Measurements from ENCODE around the gene GRK5. TPM values are rescaled to one million over a fixed set of nuclear protein-coding genes. Genes with fewer than 3 reads are reported as not detected.

GRK5 gene
- total RNA-seq, 1 experiment from 2014 or later, result 1.2 TPM

DNA sequence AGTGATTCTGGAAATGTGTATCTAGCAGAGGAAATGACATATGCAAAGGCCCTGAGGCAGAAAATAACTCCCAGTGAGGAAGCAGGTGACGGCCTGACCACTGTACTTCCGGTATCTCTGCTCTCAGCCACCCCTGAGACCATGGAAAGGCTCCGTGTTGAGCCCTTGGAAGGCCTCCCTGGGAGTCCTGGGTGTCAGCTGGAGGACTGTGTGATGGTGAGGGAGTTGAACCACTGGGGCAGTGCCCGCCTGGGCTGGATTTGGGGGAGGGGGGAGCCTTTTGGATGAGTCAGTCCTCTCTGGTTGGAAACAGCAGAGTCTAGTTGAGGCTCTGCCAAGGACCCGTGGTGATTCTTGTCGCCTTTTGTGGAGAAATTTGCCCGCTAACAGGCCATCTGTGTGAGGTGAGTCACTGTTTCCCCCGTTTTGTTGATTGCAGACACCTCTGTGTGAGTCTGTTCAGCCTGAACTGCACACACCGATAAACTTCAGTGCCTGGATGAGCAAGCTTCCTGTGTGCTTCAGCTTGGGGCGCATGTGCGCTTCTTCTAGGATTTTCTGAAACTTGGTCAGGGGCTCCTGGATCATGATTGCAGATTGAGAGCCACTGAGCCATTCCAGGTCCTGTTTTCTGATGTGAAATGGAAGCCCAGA is 98.6 kb downstream of the GRK5 start:
- no peaks in the 10 kb centered on the region for H3K79me2 ChIP-seq (ENCODE audit: insufficient read depth, low read length)
- no peak overlapping the region for H3K9ac ChIP-seq (ENCODE audit: extremely low read depth, insufficient read length, low read length)
- no peak overlapping the region for H2BK12ac ChIP-seq (ENCODE audit: insufficient read length, low read depth, low read length)
- no peak overlapping the region for H3K27ac ChIP-seq (ENCODE audit: insufficient read length, low read depth, low read length)
- no peak overlapping the region for H2AK5ac ChIP-seq (ENCODE audit: insufficient read length, low read length)
- H2BK15ac ChIP-seq (ENCODE audit: low read depth, low read length), result no peak overlapping the region
- no peak overlapping the region for H3K18ac ChIP-seq (ENCODE audit: insufficient read length, low read depth, low read length)
- H3K4me1 ChIP-seq (ENCODE audit: insufficient read depth, low read length), result no peaks in the 10 kb centered on the region
- no peak overlapping the region for H3K56ac ChIP-seq (ENCODE audit: insufficient read length, low read depth, low read length)
- Mint-ChIP-seq H3K9me3 (no peaks in the 10 kb centered on the region), H3K27ac (no peak overlapping the region; a peak in 2 of 7 replicates), H3K4me3 (no peak overlapping the region), H3K36me3 (ENCODE audit: insufficient read depth in 1 of 3, low read depth in 3 of 3) (no peaks in the 10 kb centered on the region), H3K4me1 (0 out of 4 replicates have a peak, but pooled peaks cover 0 to 3% of the 10 kb centered on the region in 2 experiments), H3K27me3 (ENCODE audit: low read depth) (peaks cover 2% of the 10 kb centered on the region; the same call in 1 of the 2 replicates)
- no peak overlapping the region for H2AFZ ChIP-seq (ENCODE audit: low read length)
- H3K23me2 ChIP-seq (ENCODE audit: insufficient read length, low read depth, low read length, poor library complexity, severe bottlenecking), result no peaks in the 10 kb centered on the region
- H3K23ac ChIP-seq (ENCODE audit: insufficient read length, low read depth, low read length), result no peak overlapping the region
- no peak overlapping the region for H3K4ac ChIP-seq (ENCODE audit: low read depth, low read length)
- H3K79me1 ChIP-seq (ENCODE audit: insufficient read depth, low read depth, low read length, poor library complexity, severe bottlenecking), result no peaks in the 10 kb centered on the region
- no peak overlapping the region for H3K14ac ChIP-seq (ENCODE audit: insufficient read depth, low read length)
- H2BK20ac ChIP-seq (ENCODE audit: low read depth, low read length, poor library complexity, severe bottlenecking), result no peak overlapping the region
- DNase-seq, result no peak
- no peak overlapping the region for H4K8ac ChIP-seq (replicated peaks; ENCODE audit: insufficient read length, low read depth, low read length)
- no CpG with 5 or more reads among the region's 11 CpGs for WGBS (ENCODE audit: extremely low coverage, insufficient read length, low lambda C conversion rate)
- H3K9me3 ChIP-seq (ENCODE audit: control insufficient read depth, low read depth, low read length), result no peaks in the 10 kb centered on the region
- H3T11ph ChIP-seq (ENCODE audit: low read length), result no peak overlapping the region
- no peak overlapping the region for H2BK120ac ChIP-seq (ENCODE audit: low read depth, low read length, poor library complexity, severe bottlenecking)
- no peak overlapping the region for H3K4me2 ChIP-seq (ENCODE audit: insufficient read depth, insufficient read length, low read length)
- no peak for TF ChIP-seq CTCF (conservative IDR thresholded peaks at IDR 0.05)
- H4K20me1 ChIP-seq (ENCODE audit: control insufficient read depth, insufficient read depth, insufficient read length), result no peaks in the 10 kb centered on the region
- H4K91ac ChIP-seq (ENCODE audit: insufficient read length, low read depth, low read length), result no peak overlapping the region
- no peaks in the 10 kb centered on the region for H3K27me3 ChIP-seq (ENCODE audit: insufficient read depth, low read length)
- H2BK5ac ChIP-seq (ENCODE audit: insufficient read length, low read length), result no peak overlapping the region
- no peak overlapping the region for H4K5ac ChIP-seq (ENCODE audit: insufficient read length, low read depth, low read length)

Measured in H9 (cell line).